ENCODE data around the gene AFF3.
A peak's percentile ranks its signal among the peaks of the same experiment; 100 is the strongest.

Gene AFF3

GRCh38 chr2:100068395-100068794, 74.0 kb downstream of the AFF3 start:
- 93% methylated on average over 4 of the region's 4 CpGs for WGBS

DNA sequence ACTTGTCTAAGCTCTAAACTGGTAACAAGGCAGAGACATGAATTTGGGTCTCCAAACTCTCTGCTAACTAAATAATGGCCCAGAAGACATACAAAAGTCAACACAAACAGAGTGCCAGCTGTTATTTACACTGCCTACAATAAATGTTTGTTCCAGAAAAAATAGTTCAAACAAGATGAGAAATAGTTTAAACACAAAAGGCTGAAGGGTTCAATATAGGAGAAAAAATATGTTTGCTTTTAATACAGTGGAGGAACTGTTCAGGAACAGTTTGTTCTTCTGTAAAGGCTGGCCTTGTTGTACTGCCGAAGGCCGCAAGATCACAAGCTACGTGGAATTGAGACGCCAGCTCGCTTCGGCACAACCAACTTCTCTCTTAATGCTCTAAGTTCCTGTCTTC, 74.6 kb downstream of the AFF3 start:
- no peak overlapping the region for H3K9ac ChIP-seq (ENCODE audit: low read length)
- H3K79me1 ChIP-seq (replicated peaks; ENCODE audit: low read length, poor library complexity, severe bottlenecking), result peaks cover 11% of the 10 kb centered on the region
- no peak overlapping the region for H3K27ac ChIP-seq (ENCODE audit: low read length, poor library complexity, severe bottlenecking)
- no peak overlapping the region for H2BK120ac ChIP-seq (ENCODE audit: low read depth, low read length)
- H2BK5ac ChIP-seq (ENCODE audit: low read depth, low read length, poor library complexity, severe bottlenecking), result no peak overlapping the region
- WGBS, result 99% methylated on average over 4 of the region's 6 CpGs
- no peak overlapping the region for H3K23ac ChIP-seq (ENCODE audit: low read length in 2 of 2)
- H2AFZ ChIP-seq (ENCODE audit: low read depth, low read length), result no peak overlapping the region
- peaks cover 0 to 11% of the 10 kb centered on the region in 2 experiments for H3K27me3 ChIP-seq (ENCODE audit: control insufficient read depth in 1 of 2, insufficient read depth in 1 of 2, low read length in 2 of 2)
- H2BK15ac ChIP-seq (ENCODE audit: low read depth, poor library complexity, severe bottlenecking), result no peak overlapping the region
- no peak overlapping the region for H2AK5ac ChIP-seq (ENCODE audit: low read length, severe bottlenecking)
- H3K9me3 ChIP-seq (ENCODE audit: control insufficient read depth, low read length), result no peaks in the 10 kb centered on the region
- no peak overlapping the region for H4K8ac ChIP-seq (ENCODE audit: low read length)
- peaks cover 0 to 9% of the 10 kb centered on the region in 2 experiments for H3K36me3 ChIP-seq (ENCODE audit: control insufficient read depth in 1 of 2, insufficient read depth in 2 of 2, low read depth in 1 of 2, low read length in 2 of 2)
- H2BK12ac ChIP-seq (ENCODE audit: low read length in 2 of 2), result no peak overlapping the region
- H3K4me3 ChIP-seq (ENCODE audit: insufficient read depth in 1 of 2, low read depth in 1 of 2, low read length in 2 of 2), result no peak overlapping the region
- H3K14ac ChIP-seq (ENCODE audit: low read length in 2 of 2), result no peak overlapping the region
- no peak overlapping the region for H4K91ac ChIP-seq (ENCODE audit: low read length)
- peaks cover 5% of the 10 kb centered on the region for H3K4me1 ChIP-seq (ENCODE audit: control insufficient read depth, insufficient read depth, low read depth, low read length)
- no peak overlapping the region for H3K18ac ChIP-seq (ENCODE audit: low read depth in 1 of 2, low read length in 2 of 2)
- no peak overlapping the region for H3K4ac ChIP-seq (ENCODE audit: low read depth in 1 of 2, low read length in 2 of 2)
- no peak for DNase-seq
- H3K4me2 ChIP-seq (ENCODE audit: low read length, poor library complexity, severe bottlenecking), result no peak overlapping the region

More at GRCh38 chr2:100068395-100068794, 74.0 kb downstream of the AFF3 start:
- Histone ChIP-seq H3K4me3 (ENCODE audit: insufficient read depth in 1 of 2, low read depth in 1 of 2, low read length in 2 of 2) (no peak overlapping the region), H3K36me3 (ENCODE audit: control insufficient read depth in 1 of 2, insufficient read depth in 2 of 2, low read depth in 1 of 2, low read length in 2 of 2) (peaks cover 0 to 12% of the 10 kb centered on the region in 2 experiments), H3K27me3 (ENCODE audit: control insufficient read depth in 1 of 2, insufficient read depth in 1 of 2, low read length in 2 of 2) (peaks cover 0 to 16% of the 10 kb centered on the region in 2 experiments), H4K8ac (ENCODE audit: low read length) (no peak overlapping the region), H2BK12ac (ENCODE audit: low read length in 2 of 2) (no peak overlapping the region), H3K79me1 (replicated peaks; ENCODE audit: low read length, poor library complexity, severe bottlenecking) (peaks cover 17% of the 10 kb centered on the region), H3K4me1 (ENCODE audit: control insufficient read depth, insufficient read depth, low read depth, low read length) (peaks cover 8% of the 10 kb centered on the region), H2AK5ac (ENCODE audit: low read length, severe bottlenecking) (no peak overlapping the region), H3K18ac (ENCODE audit: low read depth in 1 of 2, low read length in 2 of 2) (no peak overlapping the region), H4K91ac (ENCODE audit: low read length) (no peak overlapping the region), H3K23ac (ENCODE audit: low read length in 2 of 2) (no peak overlapping the region), H2BK5ac (ENCODE audit: low read depth, low read length, poor library complexity, severe bottlenecking) (no peak overlapping the region), H3K14ac (ENCODE audit: low read length in 2 of 2) (no peak overlapping the region), H3K9me3 (ENCODE audit: control insufficient read depth, low read length) (no peaks in the 10 kb centered on the region), H3K4me2 (ENCODE audit: low read length, poor library complexity, severe bottlenecking) (no peak overlapping the region), H2BK15ac (ENCODE audit: low read depth, poor library complexity, severe bottlenecking) (no peak overlapping the region), H3K9ac (ENCODE audit: low read length) (no peak overlapping the region), H3K4ac (ENCODE audit: low read depth in 1 of 2, low read length in 2 of 2) (no peak overlapping the region), H3K27ac (ENCODE audit: low read length, poor library complexity, severe bottlenecking) (no peak overlapping the region), H2AFZ (ENCODE audit: low read depth, low read length) (no peak overlapping the region), H2BK120ac (ENCODE audit: low read depth, low read length) (no peak overlapping the region)
- DNase-seq, result peak; percentile 37

DNA sequence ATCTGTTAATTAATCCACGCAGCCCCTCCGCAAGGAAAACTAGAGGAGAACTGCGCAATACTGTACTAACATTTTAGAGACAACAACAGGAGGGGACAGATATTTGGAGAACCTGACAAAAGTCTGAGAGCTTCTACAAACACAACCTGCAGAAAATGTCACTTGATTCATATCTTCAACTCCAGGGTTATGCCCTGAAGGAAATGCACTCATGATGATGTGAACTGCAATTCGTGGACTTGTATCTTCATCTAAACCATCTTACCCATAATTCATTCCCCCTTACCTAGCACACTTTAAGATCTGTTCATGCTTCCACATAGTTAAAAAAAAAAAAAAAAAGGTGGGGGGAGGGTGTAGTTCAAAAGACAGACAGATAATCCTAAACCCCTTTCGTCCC, 75.5 kb downstream of the AFF3 start:
- Histone ChIP-seq H3K4me1 (ENCODE audit: control insufficient read depth, insufficient read depth, low read depth, low read length) (peaks cover 4% of the 10 kb centered on the region), H2AFZ (ENCODE audit: low read depth, low read length) (no peak overlapping the region), H3K9ac (ENCODE audit: low read length) (no peak overlapping the region), H3K36me3 (ENCODE audit: control insufficient read depth in 1 of 2, insufficient read depth in 2 of 2, low read depth in 1 of 2, low read length in 2 of 2) (peaks cover 0 to 10% of the 10 kb centered on the region in 2 experiments), H4K91ac (ENCODE audit: low read length) (no peak overlapping the region), H3K27me3 (ENCODE audit: control insufficient read depth in 1 of 2, insufficient read depth in 1 of 2, low read length in 2 of 2) (peaks cover 0 to 9% of the 10 kb centered on the region in 2 experiments), H3K4me3 (ENCODE audit: insufficient read depth in 1 of 2, low read depth in 1 of 2, low read length in 2 of 2) (no peak overlapping the region), H2BK5ac (ENCODE audit: low read depth, low read length, poor library complexity, severe bottlenecking) (no peak overlapping the region), H3K27ac (ENCODE audit: low read length, poor library complexity, severe bottlenecking) (no peak overlapping the region), H3K14ac (ENCODE audit: low read length in 2 of 2) (no peak overlapping the region), H3K18ac (ENCODE audit: low read depth in 1 of 2, low read length in 2 of 2) (no peak overlapping the region), H2BK15ac (ENCODE audit: low read depth, poor library complexity, severe bottlenecking) (no peak overlapping the region), H3K23ac (ENCODE audit: low read length in 2 of 2) (no peak overlapping the region), H3K4ac (ENCODE audit: low read depth in 1 of 2, low read length in 2 of 2) (no peak overlapping the region), H3K9me3 (ENCODE audit: control insufficient read depth, low read length) (no peaks in the 10 kb centered on the region), H2BK12ac (ENCODE audit: low read length in 2 of 2) (no peak overlapping the region), H4K8ac (ENCODE audit: low read length) (no peak overlapping the region), H3K4me2 (ENCODE audit: low read length, poor library complexity, severe bottlenecking) (no peak overlapping the region), H2BK120ac (ENCODE audit: low read depth, low read length) (peak overlapping the region; percentile 27), H3K79me1 (replicated peaks; ENCODE audit: low read length, poor library complexity, severe bottlenecking) (peaks cover 11% of the 10 kb centered on the region), H2AK5ac (ENCODE audit: low read length, severe bottlenecking) (no peak overlapping the region)
- DNase-seq, result no peak
- WGBS, result 94% methylated on average over 4 of the region's 5 CpGs

DNA sequence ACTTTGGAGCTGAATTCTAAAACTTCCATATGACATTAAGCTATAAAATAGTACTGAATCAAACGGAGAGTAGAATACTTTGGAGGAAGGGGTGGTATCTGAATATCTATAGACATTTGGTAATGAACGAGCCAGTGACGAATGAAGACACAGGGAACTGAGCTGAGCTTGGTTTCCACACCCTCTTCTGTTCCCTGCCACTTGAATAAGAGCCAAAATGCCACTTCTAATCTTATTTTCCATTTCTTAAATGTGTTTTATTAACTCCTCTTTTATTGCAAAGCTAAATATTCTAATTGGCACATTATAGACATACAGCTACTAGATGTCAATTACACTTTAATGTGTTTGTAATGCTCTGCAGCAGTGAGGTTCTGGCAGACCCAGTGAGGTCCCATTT, 76.1 kb downstream of the AFF3 start:
- Histone ChIP-seq H3K23ac (ENCODE audit: low read length in 2 of 2) (no peak overlapping the region), H3K4me1 (ENCODE audit: control insufficient read depth, insufficient read depth, low read depth, low read length) (peaks cover 5% of the 10 kb centered on the region), H2AK5ac (ENCODE audit: low read length, severe bottlenecking) (no peak overlapping the region), H3K79me1 (replicated peaks; ENCODE audit: low read length, poor library complexity, severe bottlenecking) (peaks cover 13% of the 10 kb centered on the region), H3K36me3 (ENCODE audit: control insufficient read depth in 1 of 2, insufficient read depth in 2 of 2, low read depth in 1 of 2, low read length in 2 of 2) (peaks cover 0 to 11% of the 10 kb centered on the region in 2 experiments), H3K9ac (ENCODE audit: low read length) (no peak overlapping the region), H2BK120ac (ENCODE audit: low read depth, low read length) (no peak overlapping the region), H4K8ac (ENCODE audit: low read length) (no peak overlapping the region), H3K4me2 (ENCODE audit: low read length, poor library complexity, severe bottlenecking) (no peak overlapping the region), H3K27ac (ENCODE audit: low read length, poor library complexity, severe bottlenecking) (no peak overlapping the region), H3K27me3 (ENCODE audit: control insufficient read depth in 1 of 2, insufficient read depth in 1 of 2, low read length in 2 of 2) (peaks cover 0 to 6% of the 10 kb centered on the region in 2 experiments), H3K18ac (ENCODE audit: low read depth in 1 of 2, low read length in 2 of 2) (no peak overlapping the region), H4K91ac (ENCODE audit: low read length) (no peak overlapping the region), H3K4ac (ENCODE audit: low read depth in 1 of 2, low read length in 2 of 2) (no peak overlapping the region), H2AFZ (ENCODE audit: low read depth, low read length) (no peak overlapping the region), H2BK15ac (ENCODE audit: low read depth, poor library complexity, severe bottlenecking) (no peak overlapping the region), H3K4me3 (ENCODE audit: insufficient read depth in 1 of 2, low read depth in 1 of 2, low read length in 2 of 2) (no peak overlapping the region), H2BK12ac (ENCODE audit: low read length in 2 of 2) (no peak overlapping the region), H3K9me3 (ENCODE audit: control insufficient read depth, low read length) (no peaks in the 10 kb centered on the region), H2BK5ac (ENCODE audit: low read depth, low read length, poor library complexity, severe bottlenecking) (no peak overlapping the region), H3K14ac (ENCODE audit: low read length in 2 of 2) (no peak overlapping the region)
- DNase-seq, result no peak
- 77% methylated on average over 3 of the region's 3 CpGs for WGBS

All from mesenchymal stem cell (in vitro differentiated cells and primary cell).